Measurements from ENCODE around the gene ATG101.

- TF ChIP-seq CTCF (IDR thresholded peaks at IDR 0.05) = peak; percentile 33 to 51 (median 48)
- TF ChIP-seq POLR2A (IDR thresholded peaks at IDR 0.05) = no peak
These were observed 52.2 kb downstream of the ATG101 start for GRCh38 chr12:52121824-52122539.

All from uterus (tissue), 2 donors.